GF-D8 (cell line): ENCODE results near the gene MACROD2.

Experiments used
- DNase-seq: peaks from one replicate; lab custom pipeline; 2025; lab: John Stamatoyannopoulos, UW

MACROD2 gene

GRCh38 chr20:15047601-15048000 lies 1052.3 kb downstream of the MACROD2 start:
- no peak for DNase-seq

DNA sequence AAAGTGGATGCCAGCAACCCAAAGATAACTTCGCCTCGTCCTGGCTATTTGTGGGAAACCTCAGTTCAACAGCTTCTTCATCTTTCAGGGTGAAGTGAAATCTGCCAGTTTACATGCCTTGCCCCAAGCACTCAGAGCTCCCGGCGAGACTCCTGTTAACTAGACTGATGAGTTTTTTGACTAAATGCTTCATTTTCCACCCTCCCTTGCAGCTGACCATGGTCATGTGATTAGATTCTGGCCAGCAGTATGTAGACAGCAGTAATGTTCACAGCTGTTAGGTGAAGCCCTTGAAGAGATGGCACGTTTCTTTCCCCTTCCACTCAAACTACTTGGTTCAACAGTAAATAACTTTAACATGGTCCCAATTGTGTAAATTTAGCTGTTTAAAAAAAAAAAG lies 1060.9 kb downstream of the MACROD2 start:
- no peak for DNase-seq

- no peak for DNase-seq
Observed at GRCh38 chr20:15058841-15059240, 1063.5 kb downstream of the MACROD2 start.

- DNase-seq: no peak
Observed at GRCh38 chr20:15059438-15059837, 1064.1 kb downstream of the MACROD2 start.

DNA sequence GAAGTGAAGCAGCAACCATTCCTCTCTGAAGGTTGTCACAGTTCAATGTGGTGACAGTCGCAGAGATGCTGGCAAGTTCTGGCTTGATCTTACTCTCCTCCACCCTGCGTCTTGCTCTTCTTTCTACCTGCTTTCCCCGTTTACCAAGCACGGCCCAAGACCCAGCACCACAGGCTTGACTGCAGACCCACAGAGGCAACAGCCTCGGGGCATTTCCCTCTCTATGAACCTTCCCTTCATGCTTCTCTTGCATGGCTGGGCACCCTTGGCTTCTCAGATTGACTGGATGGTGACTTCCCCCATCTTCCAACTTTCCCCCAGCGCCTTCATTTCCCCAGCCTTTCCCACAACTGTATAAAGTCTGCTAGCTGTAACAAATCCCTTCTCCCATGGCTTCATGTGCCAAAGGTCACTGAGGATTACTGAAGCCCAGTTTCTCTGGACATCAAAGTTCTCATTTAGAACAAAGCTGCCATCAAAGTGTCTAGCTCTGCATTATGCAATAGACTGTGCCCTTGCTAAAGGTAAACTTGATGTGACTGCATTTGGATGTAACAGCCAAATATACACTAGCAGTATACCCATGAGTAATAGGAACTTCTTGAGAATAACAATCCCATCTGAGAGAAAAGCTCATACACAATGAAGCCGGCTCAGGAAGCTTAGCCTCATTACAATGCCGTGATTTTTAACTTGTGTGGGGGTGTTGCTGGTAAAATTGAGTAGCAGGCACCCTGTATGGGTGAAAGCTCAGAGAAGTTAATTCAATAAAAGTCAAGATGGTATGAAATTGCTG lies 1065.1 kb downstream of the MACROD2 start:
- no peak for DNase-seq

DNA sequence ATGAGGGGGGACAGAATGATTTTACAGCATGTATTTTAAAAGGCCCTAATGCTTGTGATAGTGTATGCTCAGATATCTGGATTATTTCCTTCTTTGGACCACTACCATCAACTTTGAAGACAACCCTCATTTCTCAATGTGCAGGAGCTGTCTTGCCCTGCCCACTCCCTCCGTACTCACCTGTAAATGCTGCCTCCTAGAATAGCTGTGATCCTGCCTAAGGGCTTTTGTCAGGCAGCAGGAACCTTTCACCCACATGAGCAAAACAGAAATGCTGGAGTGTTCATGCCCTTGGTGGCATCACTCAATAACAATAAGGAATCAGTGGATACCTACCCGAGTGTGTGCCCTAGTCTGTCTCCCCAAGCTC lies 1065.7 kb downstream of the MACROD2 start:
- DNase-seq: no peak

DNA sequence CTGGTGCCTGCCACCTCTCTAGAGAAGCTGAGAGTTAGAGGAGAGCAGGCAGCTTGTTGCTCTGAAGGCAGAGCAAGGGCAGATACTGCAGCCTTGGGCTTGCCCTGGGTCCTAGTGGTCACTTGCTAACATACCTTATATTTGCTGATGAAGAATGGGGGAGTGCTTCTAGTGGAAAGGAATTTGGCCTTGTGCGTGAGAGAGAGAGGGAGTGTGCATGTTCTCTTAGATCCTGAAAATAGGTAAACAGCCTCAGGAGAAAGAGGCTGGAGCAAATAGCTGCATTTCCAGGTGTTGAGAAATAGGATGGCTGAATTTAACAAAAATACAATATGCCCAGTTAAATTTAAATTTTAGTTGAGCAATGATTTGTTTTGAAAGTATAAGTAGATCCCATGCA lies 1066.6 kb downstream of the MACROD2 start:
- no peak for DNase-seq

GRCh38 chr20:15063081-15063480 lies 1067.8 kb downstream of the MACROD2 start:
- no peak for DNase-seq

DNA sequence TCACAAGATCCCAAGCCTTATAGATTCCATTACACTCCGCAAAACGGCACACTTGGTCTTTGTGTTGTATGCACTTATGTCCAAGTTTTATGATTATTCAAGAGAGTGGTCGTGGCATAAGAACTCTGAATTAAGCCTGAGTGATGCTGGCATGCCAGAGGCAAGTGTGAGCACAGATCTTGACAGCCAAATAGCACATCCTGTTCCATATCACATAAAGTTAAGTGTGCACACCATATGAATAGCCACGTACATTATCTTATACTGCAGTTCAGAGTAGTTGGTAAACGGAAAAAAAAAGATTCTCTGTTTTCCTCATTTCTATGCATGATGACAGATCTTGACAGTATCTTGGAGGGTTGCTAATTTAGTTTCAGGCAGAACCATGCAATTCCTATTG lies 1069.4 kb downstream of the MACROD2 start:
- DNase-seq: no peak

DNA sequence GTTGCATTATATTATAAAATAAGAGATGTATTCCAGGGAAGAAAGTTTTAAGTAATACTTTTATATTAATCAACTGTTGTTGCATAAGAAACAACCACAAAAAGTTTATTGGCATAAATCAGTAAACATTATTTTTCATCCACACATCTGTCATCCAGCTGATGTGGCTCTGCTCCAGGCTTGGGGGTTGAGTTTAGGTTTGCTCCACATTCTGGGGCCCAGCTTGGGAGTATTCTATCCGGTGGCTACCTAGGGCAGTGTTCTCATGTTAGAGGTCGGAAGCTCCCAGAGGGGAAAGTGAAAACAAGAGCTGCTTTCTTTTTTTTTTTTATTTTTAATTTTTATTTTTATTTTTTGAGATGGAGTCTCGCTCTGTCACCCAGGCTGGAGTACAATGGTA lies 1070.5 kb downstream of the MACROD2 start:
- no peak for DNase-seq

DNA sequence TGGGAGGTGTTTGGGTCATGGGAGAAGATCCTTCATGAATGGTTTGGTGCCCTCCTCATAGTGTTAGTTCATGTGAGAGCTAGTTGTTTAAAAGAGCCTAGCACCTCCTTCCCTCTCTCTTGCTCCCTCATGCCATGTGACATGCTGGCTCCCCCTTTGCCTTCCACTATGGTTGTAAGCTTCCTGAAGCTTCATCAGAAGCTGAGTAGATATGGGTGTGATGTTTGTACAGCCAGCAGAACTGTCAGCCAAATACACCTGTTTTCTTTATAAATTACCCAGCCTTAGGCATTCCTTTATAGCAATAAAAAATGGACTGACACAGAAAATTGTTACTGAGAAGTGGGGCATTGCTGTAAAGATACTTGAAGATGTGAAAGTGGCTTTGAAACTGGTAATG lies 1073.2 kb downstream of the MACROD2 start:
- DNase-seq: no peak

- DNase-seq: no peak
Observed at GRCh38 chr20:15069355-15069754, 1074.0 kb downstream of the MACROD2 start.

GRCh38 chr20:15071085-15071808 lies 1075.9 kb downstream of the MACROD2 start:
- no peak for DNase-seq

- DNase-seq: no peak
Observed at GRCh38 chr20:15072316-15072715, 1077.0 kb downstream of the MACROD2 start.

DNA sequence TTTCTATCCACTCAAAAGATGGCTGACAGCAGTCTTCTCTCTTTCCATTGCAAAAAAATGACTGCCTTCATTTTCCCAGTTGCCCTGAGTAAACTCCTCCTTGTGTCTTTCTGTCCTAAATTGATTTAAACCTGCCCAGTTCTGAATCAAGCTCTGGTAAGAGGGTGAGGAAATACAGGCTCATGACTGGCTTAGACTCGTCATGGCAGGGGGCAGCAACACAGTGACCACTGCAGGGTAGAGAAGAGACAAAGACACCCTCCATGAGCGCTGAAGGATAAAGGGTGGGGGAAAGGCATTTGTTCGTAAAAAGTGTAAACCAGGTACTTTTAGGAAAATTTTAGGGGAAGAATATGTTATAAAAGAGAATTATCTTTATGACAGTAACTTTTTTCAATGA lies 1080.3 kb downstream of the MACROD2 start:
- no peak for DNase-seq

DNA sequence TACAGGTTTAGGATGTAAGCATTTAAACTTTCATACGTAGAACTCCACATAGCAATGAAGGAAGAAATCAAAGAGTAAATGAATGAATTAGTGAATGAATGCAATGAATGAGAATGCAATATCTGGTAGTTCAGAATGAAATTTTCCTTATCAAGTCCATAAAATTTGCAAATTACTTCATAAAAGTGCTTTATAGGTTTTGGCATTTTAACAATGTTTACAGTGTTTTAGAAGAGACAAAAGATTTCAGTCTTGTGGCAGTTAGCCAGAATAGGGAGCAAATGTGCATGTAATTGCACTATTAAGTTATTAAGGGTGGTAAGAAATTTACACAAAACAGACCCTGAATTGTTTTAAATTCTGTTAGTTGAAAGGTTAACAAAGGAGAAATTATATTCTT lies 1081.5 kb downstream of the MACROD2 start:
- DNase-seq: no peak

DNA sequence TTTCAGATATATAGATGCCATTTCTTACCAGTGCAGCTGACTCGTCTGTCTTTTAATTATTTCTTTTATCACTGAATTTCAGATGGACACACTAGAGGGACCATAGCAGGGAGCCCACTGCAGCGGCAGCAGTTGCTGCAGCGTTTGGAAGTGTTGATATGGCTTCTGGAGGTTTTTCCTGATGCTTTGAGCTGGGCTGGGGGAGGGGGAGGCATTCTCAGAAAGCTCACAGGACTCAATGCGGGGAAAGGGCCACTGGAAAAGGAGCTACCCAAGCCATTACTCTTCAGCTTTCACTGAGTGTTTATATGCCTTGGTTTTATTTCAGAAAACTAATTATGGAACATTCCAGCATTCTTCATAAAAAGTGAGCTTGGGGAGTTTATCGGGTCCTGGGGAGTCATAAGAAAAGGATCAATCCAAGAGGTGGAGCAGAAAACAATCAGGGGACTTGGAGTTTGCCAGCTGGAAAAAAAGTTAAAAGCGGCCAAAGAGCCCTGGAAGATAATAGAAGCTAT lies 1082.5 kb downstream of the MACROD2 start:
- DNase-seq: no peak

- no peak for DNase-seq
Observed at GRCh38 chr20:15079594-15080340, 1084.5 kb downstream of the MACROD2 start.

- no peak for DNase-seq
Observed at GRCh38 chr20:15081261-15081660, 1085.9 kb downstream of the MACROD2 start.

- no peak for DNase-seq
Observed at GRCh38 chr20:15091421-15092037, 1096.2 kb downstream of the MACROD2 start.

- no peak for DNase-seq
Observed at GRCh38 chr20:15098351-15098750, 1103.0 kb downstream of the MACROD2 start.

DNA sequence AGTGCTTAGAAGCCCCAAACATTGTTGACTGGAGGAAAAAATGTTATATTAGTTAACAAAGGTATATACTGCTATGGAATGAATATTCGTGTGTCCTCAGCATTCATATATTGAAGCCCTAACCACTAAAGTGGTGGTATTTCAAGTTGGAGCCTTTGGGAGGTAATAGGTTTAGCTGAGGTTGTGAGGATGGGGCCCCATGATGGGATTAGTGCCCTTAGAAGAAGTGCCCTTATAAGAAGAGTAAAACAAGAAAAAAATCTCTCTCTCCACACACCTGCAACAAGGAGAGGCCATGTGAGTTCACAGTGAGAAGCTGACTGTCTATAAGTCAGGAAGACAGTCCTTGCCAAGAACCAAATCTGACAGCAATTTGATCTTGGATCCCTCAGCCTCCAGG lies 1103.8 kb downstream of the MACROD2 start:
- no peak for DNase-seq
